ENCODE measurements around the gene KCTD18.

KCTD18 gene

GRCh38 chr2:200454927-200455801, 54.7 kb downstream of the KCTD18 start:
- DNase-seq (ENCODE audit: low read depth): no peak

- no peak for DNase-seq (ENCODE audit: low read depth)
Measured at GRCh38 chr2:200453853-200454534, 55.9 kb downstream of the KCTD18 start.

- no peak for DNase-seq (ENCODE audit: low read depth)
Measured at GRCh38 chr2:200453142-200453852, 56.6 kb downstream of the KCTD18 start.

- DNase-seq (ENCODE audit: low read depth): no peak
Measured at GRCh38 chr2:200452377-200452776, 57.5 kb downstream of the KCTD18 start.

- DNase-seq (ENCODE audit: low read depth): no peak
Measured at GRCh38 chr2:200451511-200451910, 58.4 kb downstream of the KCTD18 start.

GRCh38 chr2:200450288-200450687, 59.6 kb downstream of the KCTD18 start:
- no peak for DNase-seq (ENCODE audit: low read depth)

- DNase-seq (ENCODE audit: low read depth): no peak
Measured at GRCh38 chr2:200449149-200449548, 60.7 kb downstream of the KCTD18 start.

- DNase-seq (ENCODE audit: low read depth): no peak
Measured at GRCh38 chr2:200448455-200448854, 61.4 kb downstream of the KCTD18 start.

- no peak for DNase-seq (ENCODE audit: low read depth)
Measured at GRCh38 chr2:200447139-200447855, 62.6 kb downstream of the KCTD18 start.

- no peak for DNase-seq (ENCODE audit: low read depth)
Measured at GRCh38 chr2:200446612-200447011, 63.3 kb downstream of the KCTD18 start.

- no peak for DNase-seq (ENCODE audit: low read depth)
Measured at GRCh38 chr2:200445284-200445683, 64.6 kb downstream of the KCTD18 start.

GRCh38 chr2:200444530-200444929, 65.3 kb downstream of the KCTD18 start:
- no peak for DNase-seq (ENCODE audit: low read depth)

- no peak for DNase-seq (ENCODE audit: low read depth)
Measured at GRCh38 chr2:200443916-200444315, 66.0 kb downstream of the KCTD18 start.

GRCh38 chr2:200443376-200443775, 66.5 kb downstream of the KCTD18 start:
- no peak for DNase-seq (ENCODE audit: low read depth)

- no peak for DNase-seq (ENCODE audit: low read depth)
Measured at GRCh38 chr2:200442471-200442870, 67.4 kb downstream of the KCTD18 start.

- no peak for DNase-seq (ENCODE audit: low read depth)
Measured at GRCh38 chr2:200439981-200440380, 69.9 kb downstream of the KCTD18 start.
